WTC11 (cell line): ENCODE results near the gene DNASE1L3. TPM values are rescaled to one million over a fixed set of nuclear protein-coding genes. Genes with fewer than 3 reads are reported as not detected.
"Not testable (repeated sequence)": the region's sequence is repeated elsewhere in the genome, so short reads cannot be mapped to it uniquely, and the experiment has no call there.

Experiments used
- ATAC-seq: fragments of 200-7000 bp; cut with Tn5 transposase; 2 replicates; pipeline ENCODE4 v1.10.0; 2021; ENCODE audit warnings: mild to moderate bottlenecking, moderate library complexity
- CTCF ChIA-PET: fragments of 300-600 bp; sonication (Branson Sonifier 250); formaldehyde crosslinking; loops from one replicate; lab custom pipeline; 2021; ENCODE audit warnings: antibody characterized with exemption; lab: Charles Lee
- POLR2A ChIA-PET: fragments of 350-600 bp; sonication (Branson Sonifier 250); formaldehyde crosslinking; loops from one replicate; lab custom pipeline; 2021; ENCODE audit warnings: antibody characterized with exemption; lab: Charles Lee
- DNase-seq: peaks from one replicate; pipeline ENCODE4 v3.0.0; 2021; ENCODE audit warnings: low spot score
- H3K27ac Mint-ChIP-seq: 2 replicates; pipeline ENCODE4 v1.8.0; 2021; ENCODE audit warnings: mixed read lengths
- H3K27me3 Mint-ChIP-seq: 2 replicates; pipeline ENCODE4 v1.8.0; 2021; ENCODE audit warnings: low read depth, mild to moderate bottlenecking, moderate library complexity, mixed read lengths
- H3K36me3 Mint-ChIP-seq: 2 replicates; pipeline ENCODE4 v1.8.0; 2021; ENCODE audit warnings: mixed read lengths
- H3K4me1 Mint-ChIP-seq: 2 replicates; pipeline ENCODE4 v1.8.0; 2022; ENCODE audit warnings: mixed read lengths
- H3K4me3 Mint-ChIP-seq: 2 replicates; pipeline ENCODE4 v1.8.0; 2021; ENCODE audit warnings: mild to moderate bottlenecking, moderate library complexity, mixed read lengths
- H3K9me3 Mint-ChIP-seq: 2 replicates; pipeline ENCODE4 v1.8.0; 2021; ENCODE audit warnings: mixed read lengths
- ATF2 ChIP-seq: sonication (generic); formaldehyde crosslinking; IDR thresholded peaks from 2 replicates; pipeline ENCODE4 v1.8.1; 2022; ENCODE audit warnings: low read depth, missing genetic modification reagents, borderline replicate concordance
- CREM ChIP-seq: sonication (generic); formaldehyde crosslinking; IDR thresholded peaks from 2 replicates; pipeline ENCODE4 v1.8.1; 2022; ENCODE audit warnings: mild to moderate bottlenecking, missing genetic modification reagents, moderate library complexity
- E2F5 ChIP-seq: sonication (generic); formaldehyde crosslinking; IDR thresholded peaks from 2 replicates; pipeline ENCODE4 v1.8.1; 2022; ENCODE audit warnings: mild to moderate bottlenecking, moderate library complexity, missing genetic modification reagents
- ESRRA ChIP-seq: sonication (generic); formaldehyde crosslinking; IDR thresholded peaks from 2 replicates; pipeline ENCODE4 v1.8.1; 2022; ENCODE audit warnings: mild to moderate bottlenecking, missing genetic modification reagents, borderline replicate concordance
- FOXK1 ChIP-seq: sonication (generic); formaldehyde crosslinking; IDR thresholded peaks from 2 replicates; pipeline ENCODE4 v1.8.0; 2022; ENCODE audit warnings: mild to moderate bottlenecking, moderate library complexity, missing genetic modification reagents
- MXD4 ChIP-seq: fragments of 250-450 bp; sonication (Bioruptor Pico); IDR thresholded peaks from 2 replicates; pipeline ENCODE4 v1.8.0; 2021; ENCODE audit warnings: mild to moderate bottlenecking, moderate library complexity, borderline replicate concordance
- MYBL2 ChIP-seq: sonication (generic); formaldehyde crosslinking; IDR thresholded peaks from 2 replicates; pipeline ENCODE4 v1.8.1; 2023; ENCODE audit warnings: mild to moderate bottlenecking, moderate library complexity, missing genetic modification reagents
- NFATC4 ChIP-seq: fragments of 250-450 bp; sonication (Bioruptor Pico); IDR thresholded peaks from 2 replicates; pipeline ENCODE4 v1.9.0; 2021; ENCODE audit warnings: mild to moderate bottlenecking
- NR3C1 ChIP-seq: sonication (generic); formaldehyde crosslinking; conservative IDR thresholded peaks from 2 replicates; pipeline ENCODE4 v1.8.1; 2023; ENCODE audit warnings: low read depth, mild to moderate bottlenecking, missing genetic modification reagents
- OVOL2 ChIP-seq: fragments of 250-450 bp; sonication (Bioruptor Pico); IDR thresholded peaks from 2 replicates; pipeline ENCODE4 v1.9.0; 2021; ENCODE audit warnings: mild to moderate bottlenecking, borderline replicate concordance
- PRDM15 ChIP-seq: sonication (generic); formaldehyde crosslinking; IDR thresholded peaks from 2 replicates; pipeline ENCODE4 v1.8.0; 2022; ENCODE audit warnings: missing genetic modification reagents
- TEAD1 ChIP-seq: sonication (generic); formaldehyde crosslinking; IDR thresholded peaks from 2 replicates; pipeline ENCODE4 v1.8.0; 2022; ENCODE audit warnings: mild to moderate bottlenecking, missing genetic modification reagents
- TEAD4 ChIP-seq: sonication (generic); formaldehyde crosslinking; IDR thresholded peaks from 2 replicates; pipeline ENCODE4 v1.8.0; 2022; ENCODE audit warnings: mild to moderate bottlenecking, missing genetic modification reagents
- ZNF671 ChIP-seq: fragments of 250-450 bp; sonication (Bioruptor Pico); IDR thresholded peaks from 2 replicates; pipeline ENCODE4 v1.8.0; 2021; ENCODE audit warnings: mild to moderate bottlenecking
- ZSCAN18 ChIP-seq: fragments of 250-450 bp; sonication (Bioruptor Pico); IDR thresholded peaks from 2 replicates; pipeline ENCODE4 v2.1.2; 2022; ENCODE audit warnings: mild to moderate bottlenecking, moderate library complexity
- total RNA-seq: library from RNA; stranded (reverse); gene quantifications from 3 replicates; pipeline ENCODE4 v1.2.3, GENCODE V29; 2021
- TF ChIP-seq, protein P1 (sequence below): sonication (generic); formaldehyde crosslinking; IDR thresholded peaks from 2 replicates; pipeline ENCODE4 v1.8.1; 2023; ENCODE audit warnings: mild to moderate bottlenecking, missing genetic modification reagents

Gene DNASE1L3
- total RNA-seq, 1 experiment from 2014 or later, result not detected

DNA sequence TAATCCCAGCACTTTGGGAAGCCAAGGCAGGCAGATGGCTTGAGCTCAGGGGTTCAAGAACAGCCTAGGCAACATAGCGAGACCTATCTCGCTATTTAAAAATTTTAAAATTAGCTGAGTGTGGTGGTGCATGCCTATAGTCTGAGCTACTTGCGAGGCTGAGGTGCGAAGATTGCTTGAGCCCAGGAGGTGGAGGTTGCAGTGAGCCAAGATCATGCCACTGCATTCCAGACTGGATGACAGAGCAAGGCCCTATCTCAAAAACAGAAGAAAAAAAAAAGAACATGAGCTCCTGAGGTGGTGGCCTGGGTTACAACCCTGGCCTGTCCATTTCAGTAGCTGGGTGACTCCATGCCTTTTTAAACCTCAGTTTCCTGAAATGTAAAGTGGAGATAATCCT is 7.2 kb downstream of the DNASE1L3 start:
- Mint-ChIP-seq H3K4me1 (no peaks in the 10 kb centered on the region), H3K4me3 (no peak overlapping the region), H3K27ac (no peak overlapping the region), H3K36me3 (no peaks in the 10 kb centered on the region), H3K27me3 (no peaks in the 10 kb centered on the region; the same call in 1 of the 2 replicates), H3K9me3 (peaks cover 7% of the 10 kb centered on the region; the same call in 1 of the 2 replicates)
- ChIA-PET POLR2A (no interaction called here), CTCF (interaction anchor here (1.1 to 2.1 kb wide), 4 partner anchors 13 to 26 kb away, joined by 3 to 9 read pairs (median 8); no protein-coding TSS in a partner anchor)
- ATAC-seq (no peak), DNase-seq (no peak)
- no peak for TF ChIP-seq ZSCAN18 (CRISPR knock-in tag)
- no peak for TF ChIP-seq FOXK1 (CRISPR knock-in tag)
- TF ChIP-seq CREM, result no peak
- TF ChIP-seq ATF2 (CRISPR knock-in tag), result no peak
- no peak for TF ChIP-seq ZNF671
- TF ChIP-seq PRDM15 (CRISPR knock-in tag), result no peak
- no peak for TF ChIP-seq ESRRA (CRISPR knock-in tag)
- no peak for TF ChIP-seq OVOL2

GRCh38 chr3:58202917-58203360 is 7.8 kb downstream of the DNASE1L3 start:
- DNase-seq (no peak), ATAC-seq (no peak)
- H3K4me3 Mint-ChIP-seq, result no peak overlapping the region
- no peaks in the 10 kb centered on the region for H3K4me1 Mint-ChIP-seq
- peaks cover 7% of the 10 kb centered on the region; the same call in 1 of the 2 replicates for H3K9me3 Mint-ChIP-seq
- no peaks in the 10 kb centered on the region for H3K36me3 Mint-ChIP-seq
- no peaks in the 10 kb centered on the region; the same call in 1 of the 2 replicates for H3K27me3 Mint-ChIP-seq
- TF ChIP-seq, protein P1, sequence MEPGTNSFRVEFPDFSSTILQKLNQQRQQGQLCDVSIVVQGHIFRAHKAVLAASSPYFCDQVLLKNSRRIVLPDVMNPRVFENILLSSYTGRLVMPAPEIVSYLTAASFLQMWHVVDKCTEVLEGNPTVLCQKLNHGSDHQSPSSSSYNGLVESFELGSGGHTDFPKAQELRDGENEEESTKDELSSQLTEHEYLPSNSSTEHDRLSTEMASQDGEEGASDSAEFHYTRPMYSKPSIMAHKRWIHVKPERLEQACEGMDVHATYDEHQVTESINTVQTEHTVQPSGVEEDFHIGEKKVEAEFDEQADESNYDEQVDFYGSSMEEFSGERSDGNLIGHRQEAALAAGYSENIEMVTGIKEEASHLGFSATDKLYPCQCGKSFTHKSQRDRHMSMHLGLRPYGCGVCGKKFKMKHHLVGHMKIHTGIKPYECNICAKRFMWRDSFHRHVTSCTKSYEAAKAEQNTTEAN (CRISPR knock-in tag), result no peak
- TF ChIP-seq E2F5 (CRISPR knock-in tag) (no peak), ZNF671 (no peak), ZSCAN18 (CRISPR knock-in tag) (no peak), TEAD4 (no peak), TEAD1 (CRISPR knock-in tag) (no peak), NFATC4 (CRISPR knock-in tag) (no peak), MXD4 (CRISPR knock-in tag) (no peak), NR3C1 (CRISPR knock-in tag) (no peak), MYBL2 (CRISPR knock-in tag) (no peak)
- POLR2A ChIA-PET, result no interaction called here
- CTCF ChIA-PET, result interaction anchor here (1.1 to 2.1 kb wide), 5 partner anchors 14 to 103 kb away, joined by 3 to 9 read pairs (median 6); partner anchors contain the start of genes HTD2 and RPP14
- no peak overlapping the region for H3K27ac Mint-ChIP-seq

- not testable (repeated sequence) for H3K4me3 Mint-ChIP-seq, DNase-seq, H3K4me1 Mint-ChIP-seq, ATAC-seq, H3K36me3 Mint-ChIP-seq, H3K27me3 Mint-ChIP-seq, H3K9me3 Mint-ChIP-seq, H3K27ac Mint-ChIP-seq
- POLR2A ChIA-PET, result interaction anchor here (0.6 kb wide), 1 partner anchor 655 kb away, joined by 5 read pairs; no protein-coding TSS in a partner anchor
- CTCF ChIA-PET, result interaction anchor here (0.6 to 1.6 kb wide), 3 partner anchors 16 to 105 kb away, joined by 3 to 7 read pairs (median 4); partner anchors contain the start of genes HTD2 and RPP14
Measured at GRCh38 chr3:58201451-58201850, 9.3 kb downstream of the DNASE1L3 start.
